Astrocyte (in vitro differentiated cells and primary cell): ENCODE results near the gene COPE. TPM values are rescaled to one million over a fixed set of nuclear protein-coding genes. Genes with fewer than 3 reads are reported as not detected.

ENCODE experiments used
- DNase-seq: peaks from one replicate; pipeline ENCODE4 v3.0.0-alpha.2; 2010; ENCODE audit warnings: low read depth
- FAIRE-seq: peaks from 2 replicates; lab custom pipeline; 2011; peaks lifted over from hg19 to GRCh38; lab: Jason Lieb, UNC
- H2AFZ ChIP-seq: 2 replicates; pipeline ENCODE4 v1.6.0; 2012; ENCODE audit warnings: low read depth, low read length, inconsistent platforms
- H3K27ac ChIP-seq: 2 replicates; pipeline ENCODE4 v1.5.1; 2011; ENCODE audit warnings: low read depth, low read length, inconsistent platforms
- H3K27me3 ChIP-seq: 2 replicates; pipeline ENCODE4 v1.6.0; 2011; ENCODE audit warnings: low read length, inconsistent platforms; ENCODE audit not compliant: insufficient read depth
- H3K36me3 ChIP-seq: 2 replicates; pipeline ENCODE4 v1.5.1; 2011; ENCODE audit warnings: low read length, inconsistent platforms; ENCODE audit not compliant: insufficient read depth
- H3K4me1 ChIP-seq: 2 replicates; pipeline ENCODE4 v1.5.1; 2011; ENCODE audit warnings: low read length, inconsistent platforms; ENCODE audit not compliant: insufficient read depth
- H3K4me2 ChIP-seq: 2 replicates; pipeline ENCODE4 v1.6.0; 2012; ENCODE audit warnings: low read length, inconsistent platforms
- H3K4me3 ChIP-seq: 2 replicates; pipeline ENCODE4 v1.5.1; 2011; ENCODE audit warnings: low read depth, mild to moderate bottlenecking, low read length, inconsistent platforms; ENCODE audit not compliant: insufficient read depth
- H3K79me2 ChIP-seq: 2 replicates; pipeline ENCODE4 v1.6.0; 2012; ENCODE audit warnings: mild to moderate bottlenecking, low read length, inconsistent platforms; ENCODE audit not compliant: insufficient read depth
- H3K9ac ChIP-seq: 2 replicates; pipeline ENCODE4 v1.6.0; 2012; ENCODE audit warnings: mild to moderate bottlenecking, low read length, inconsistent platforms
- H3K9me3 ChIP-seq: 2 replicates; pipeline ENCODE4 v1.5.1; 2012; ENCODE audit warnings: low read depth, mild to moderate bottlenecking, low read length, inconsistent platforms; ENCODE audit not compliant: insufficient read depth
- H4K20me1 ChIP-seq: 2 replicates; pipeline ENCODE4 v1.6.0; 2012; ENCODE audit warnings: low read length, inconsistent platforms; ENCODE audit not compliant: insufficient read depth
- H3K27ac Mint-ChIP-seq: one replicate; pipeline ENCODE4 v1.8.0; 2021; ENCODE audit warnings: mild to moderate bottlenecking, mixed read lengths; ENCODE audit not compliant: unreplicated experiment
- H3K27me3 Mint-ChIP-seq: one replicate; pipeline ENCODE4 v1.8.0; 2021; ENCODE audit warnings: low read depth, mixed read lengths; ENCODE audit not compliant: unreplicated experiment
- H3K36me3 Mint-ChIP-seq: one replicate; pipeline ENCODE4 v1.8.0; 2021; ENCODE audit warnings: low read depth, mixed read lengths; ENCODE audit not compliant: unreplicated experiment
- H3K4me1 Mint-ChIP-seq: one replicate; pipeline ENCODE4 v1.8.0; 2021; ENCODE audit warnings: low read depth, mixed read lengths; ENCODE audit not compliant: unreplicated experiment
- H3K4me3 Mint-ChIP-seq: one replicate; pipeline ENCODE4 v1.8.0; 2021; ENCODE audit warnings: mild to moderate bottlenecking, moderate library complexity, mixed read lengths; ENCODE audit not compliant: unreplicated experiment
- H3K9me3 Mint-ChIP-seq: one replicate; pipeline ENCODE4 v1.8.0; 2021; ENCODE audit warnings: mild to moderate bottlenecking, mixed read lengths; ENCODE audit not compliant: unreplicated experiment
- EZH2 ChIP-seq: IDR thresholded peaks from 2 replicates; pipeline ENCODE4 v1.6.1; 2012; ENCODE audit warnings: mild to moderate bottlenecking, low read length, inconsistent platforms; ENCODE audit not compliant: insufficient read depth
- total RNA-seq: library from RNA; stranded (reverse); gene quantifications from 2 replicates; pipeline ENCODE4 v1.2.1, GENCODE V29; 2021
- TF ChIP-seq, protein P1 (sequence below): IDR thresholded peaks from 2 replicates; pipeline ENCODE4 v1.5.1; 2011; ENCODE audit warnings: low read depth, mild to moderate bottlenecking, inconsistent platforms, low read length, moderate library complexity; ENCODE audit not compliant: insufficient read depth

The COPE gene
- total RNA-seq, 1 donor from 2014 or later: 298 TPM

DNA sequence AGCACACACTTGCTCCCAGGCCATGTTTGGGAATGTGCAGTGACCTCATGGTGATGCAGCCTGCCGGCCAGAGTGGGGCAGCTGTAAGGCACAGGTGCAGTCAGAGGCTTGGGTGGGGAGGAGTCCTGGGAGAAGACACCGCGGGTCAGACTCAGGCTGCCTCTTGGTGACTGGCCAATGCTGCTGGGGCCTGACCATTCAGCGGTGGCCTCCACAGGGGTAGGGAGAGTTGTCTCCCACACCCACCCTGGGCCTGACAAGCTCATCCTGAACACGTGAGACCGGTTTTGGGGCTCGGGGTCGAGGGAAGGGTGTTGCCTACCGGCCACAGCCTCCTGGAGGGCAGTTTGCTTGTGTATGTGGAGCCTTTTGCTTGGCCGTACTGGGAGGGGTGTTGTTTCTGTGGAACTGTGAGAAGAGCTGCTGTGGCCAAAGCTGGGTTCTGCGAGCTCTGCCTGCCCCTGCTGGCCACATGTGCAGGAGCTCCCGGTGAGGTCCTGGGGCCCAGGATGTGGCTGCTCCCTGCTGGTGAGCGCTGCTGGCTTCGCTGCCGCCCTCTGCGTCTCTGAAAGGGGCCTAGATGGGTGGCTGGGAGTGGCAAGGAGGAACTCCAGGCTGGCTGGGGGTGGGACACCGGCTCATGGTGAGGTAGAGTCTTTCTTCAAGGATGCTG lies 65.3 kb downstream of the COPE start:
- TF ChIP-seq, protein P1, sequence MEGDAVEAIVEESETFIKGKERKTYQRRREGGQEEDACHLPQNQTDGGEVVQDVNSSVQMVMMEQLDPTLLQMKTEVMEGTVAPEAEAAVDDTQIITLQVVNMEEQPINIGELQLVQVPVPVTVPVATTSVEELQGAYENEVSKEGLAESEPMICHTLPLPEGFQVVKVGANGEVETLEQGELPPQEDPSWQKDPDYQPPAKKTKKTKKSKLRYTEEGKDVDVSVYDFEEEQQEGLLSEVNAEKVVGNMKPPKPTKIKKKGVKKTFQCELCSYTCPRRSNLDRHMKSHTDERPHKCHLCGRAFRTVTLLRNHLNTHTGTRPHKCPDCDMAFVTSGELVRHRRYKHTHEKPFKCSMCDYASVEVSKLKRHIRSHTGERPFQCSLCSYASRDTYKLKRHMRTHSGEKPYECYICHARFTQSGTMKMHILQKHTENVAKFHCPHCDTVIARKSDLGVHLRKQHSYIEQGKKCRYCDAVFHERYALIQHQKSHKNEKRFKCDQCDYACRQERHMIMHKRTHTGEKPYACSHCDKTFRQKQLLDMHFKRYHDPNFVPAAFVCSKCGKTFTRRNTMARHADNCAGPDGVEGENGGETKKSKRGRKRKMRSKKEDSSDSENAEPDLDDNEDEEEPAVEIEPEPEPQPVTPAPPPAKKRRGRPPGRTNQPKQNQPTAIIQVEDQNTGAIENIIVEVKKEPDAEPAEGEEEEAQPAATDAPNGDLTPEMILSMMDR: no peak
- no peak for TF ChIP-seq EZH2
- Histone ChIP-seq H3K79me2 (peaks cover 39% of the 10 kb centered on the region), H3K4me3 (no peak overlapping the region), H3K9me3 (no peaks in the 10 kb centered on the region), H3K4me1 (peaks cover 7% of the 10 kb centered on the region), H3K27ac (no peak overlapping the region), H3K4me2 (no peak overlapping the region), H4K20me1 (peaks cover 92% of the 10 kb centered on the region), H3K27me3 (no peaks in the 10 kb centered on the region), H2AFZ (no peak overlapping the region), H3K9ac (no peak overlapping the region), H3K36me3 (peaks cover 40% of the 10 kb centered on the region)
- no peak for FAIRE-seq
- no peak for DNase-seq
- H3K4me1 Mint-ChIP-seq: peaks cover 12% of the 10 kb centered on the region
- no peak overlapping the region for H3K4me3 Mint-ChIP-seq
- H3K27ac Mint-ChIP-seq: no peak overlapping the region
- H3K36me3 Mint-ChIP-seq: peaks cover 24% of the 10 kb centered on the region
- H3K27me3 Mint-ChIP-seq: no peaks in the 10 kb centered on the region
- H3K9me3 Mint-ChIP-seq: no peaks in the 10 kb centered on the region

DNA sequence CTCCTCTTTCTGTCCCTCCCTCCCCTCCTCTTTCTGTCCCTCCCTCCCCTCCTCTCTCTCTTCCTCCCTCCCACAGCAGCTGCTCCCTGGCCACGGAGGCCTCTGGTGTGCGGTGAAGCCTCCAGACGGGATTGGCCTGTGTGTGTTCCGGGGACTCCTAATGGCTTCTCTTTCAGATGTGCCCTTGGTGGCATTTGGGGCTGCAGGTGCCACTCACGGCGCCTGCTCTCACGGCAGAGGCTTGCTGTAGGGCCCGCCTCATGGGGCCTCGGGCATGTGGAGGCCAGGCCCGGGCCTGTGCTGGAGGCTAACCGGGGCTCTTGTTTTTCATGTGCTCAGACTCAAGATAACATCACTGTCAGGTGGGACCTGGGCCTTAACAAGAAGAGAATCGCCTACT lies 66.5 kb downstream of the COPE start:
- no peak for DNase-seq
- H3K27me3 ChIP-seq: no peaks in the 10 kb centered on the region
- no peaks in the 10 kb centered on the region for H3K9me3 ChIP-seq
- peaks cover 9% of the 10 kb centered on the region for H3K4me1 ChIP-seq
- Mint-ChIP-seq H3K9me3 (no peaks in the 10 kb centered on the region), H3K27ac (no peak overlapping the region), H3K4me3 (no peak overlapping the region), H3K27me3 (no peaks in the 10 kb centered on the region), H3K36me3 (peaks cover 21% of the 10 kb centered on the region), H3K4me1 (peaks cover 15% of the 10 kb centered on the region)
- peaks cover 51% of the 10 kb centered on the region for H3K79me2 ChIP-seq
- peaks cover 94% of the 10 kb centered on the region for H4K20me1 ChIP-seq
- H3K4me3 ChIP-seq: no peak overlapping the region
- no peak for FAIRE-seq
- H3K36me3 ChIP-seq: peaks cover 28% of the 10 kb centered on the region
- H3K9ac ChIP-seq: no peak overlapping the region
- H3K27ac ChIP-seq: no peak overlapping the region
- TF ChIP-seq EZH2: no peak
- TF ChIP-seq, protein P1: no peak
- no peak overlapping the region for H3K4me2 ChIP-seq
- H2AFZ ChIP-seq: no peak overlapping the region

DNA sequence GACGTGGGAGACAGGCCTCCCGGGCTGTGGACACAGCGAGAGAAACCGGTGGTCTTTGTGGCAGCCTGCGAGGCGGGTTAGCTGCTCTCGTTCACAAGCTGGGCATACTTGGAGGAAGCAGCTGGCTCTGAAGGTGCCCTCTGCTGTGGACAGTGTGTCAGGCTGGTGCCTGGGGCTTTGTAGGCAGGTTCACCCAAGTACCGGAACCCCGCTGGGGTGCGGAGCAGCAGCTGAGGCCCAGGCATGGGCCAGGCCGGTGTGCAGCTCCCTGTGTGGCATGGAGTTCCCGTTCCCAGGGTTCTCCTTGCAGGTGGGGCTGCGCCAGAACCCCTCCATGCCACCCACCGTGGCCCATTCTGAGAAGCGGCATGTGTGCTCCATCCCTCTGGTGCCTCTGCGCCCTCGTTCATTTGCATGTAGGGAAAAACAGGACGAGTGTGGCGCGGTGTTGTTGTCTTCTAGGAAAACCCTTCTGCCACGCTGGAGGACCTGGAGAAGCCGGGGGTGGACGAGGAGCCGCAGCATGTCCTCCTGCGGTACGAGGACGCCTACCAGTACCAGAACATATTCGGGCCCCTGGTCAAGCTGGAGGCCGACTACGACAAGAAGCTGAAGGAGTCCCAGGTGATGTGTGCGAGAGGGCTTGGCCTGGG lies 67.4 kb downstream of the COPE start:
- Histone ChIP-seq H3K9me3 (no peaks in the 10 kb centered on the region), H3K27ac (no peak overlapping the region), H3K79me2 (peaks cover 60% of the 10 kb centered on the region), H3K4me1 (peaks cover 9% of the 10 kb centered on the region), H3K36me3 (peaks cover 28% of the 10 kb centered on the region), H3K4me2 (no peak overlapping the region), H3K9ac (no peak overlapping the region), H4K20me1 (peaks cover 94% of the 10 kb centered on the region), H3K4me3 (no peak overlapping the region), H2AFZ (no peak overlapping the region), H3K27me3 (no peaks in the 10 kb centered on the region)
- Mint-ChIP-seq H3K9me3 (no peaks in the 10 kb centered on the region), H3K27ac (no peak overlapping the region), H3K36me3 (peaks cover 24% of the 10 kb centered on the region), H3K27me3 (no peaks in the 10 kb centered on the region), H3K4me1 (peaks cover 20% of the 10 kb centered on the region), H3K4me3 (no peak overlapping the region)
- DNase-seq (no peak), FAIRE-seq (no peak)
- TF ChIP-seq, protein P1: no peak
- no peak for TF ChIP-seq EZH2
